ENCODE results near the gene RPE65.
"Not testable (repeated sequence)": the region's sequence is repeated elsewhere in the genome, so short reads cannot be mapped to it uniquely, and the experiment has no call there.

Gene RPE65

GRCh38 chr1:68449901-68450300 is at the start of gene RPE65:
Gene RPE65, minus strand, starts transcription at chr1:68449954. Its CDS starts 49 bp downstream, at chr1:68449905.
- DNase-seq (ENCODE audit: low read depth): no peak

GRCh38 chr1:68497358-68497698 is 47.6 kb upstream of the RPE65 start:
- no peak for DNase-seq (ENCODE audit: low read depth)

GRCh38 chr1:68496680-68497357 is 47.1 kb upstream of the RPE65 start, which contains the start of gene DEPDC1:
Gene DEPDC1, minus strand, starts transcription at chr1:68497082. Its CDS starts 83 bp downstream, at chr1:68496999.
- DNase-seq (ENCODE audit: low read depth): peak; percentile 94

- peak; percentile 7 for DNase-seq (ENCODE audit: low read depth)
Measured at GRCh38 chr1:68495968-68496679, 46.4 kb upstream of the RPE65 start.

GRCh38 chr1:68495532-68495931 is 45.8 kb upstream of the RPE65 start:
- no peak for DNase-seq (ENCODE audit: low read depth)

- no peak for DNase-seq (ENCODE audit: low read depth)
Measured at GRCh38 chr1:68493193-68493592, 43.4 kb upstream of the RPE65 start.

- DNase-seq (ENCODE audit: low read depth): not testable (repeated sequence)
Measured at GRCh38 chr1:68492255-68492654, 42.5 kb upstream of the RPE65 start.

GRCh38 chr1:68490046-68490651 is 40.4 kb upstream of the RPE65 start:
- no peak for DNase-seq (ENCODE audit: low read depth)

- DNase-seq (ENCODE audit: low read depth): no peak
Measured at GRCh38 chr1:68485431-68486022, 35.8 kb upstream of the RPE65 start.

- DNase-seq (ENCODE audit: low read depth): no peak
Measured at GRCh38 chr1:68484618-68485017, 34.9 kb upstream of the RPE65 start.

GRCh38 chr1:68481041-68481440 is 31.3 kb upstream of the RPE65 start:
- DNase-seq (ENCODE audit: low read depth): peak; percentile 15

GRCh38 chr1:68479501-68479900 is 29.7 kb upstream of the RPE65 start:
- DNase-seq (ENCODE audit: low read depth): no peak

- DNase-seq (ENCODE audit: low read depth): no peak
Measured at GRCh38 chr1:68478662-68479061, 28.9 kb upstream of the RPE65 start.

- not testable (repeated sequence) for DNase-seq (ENCODE audit: low read depth)
Measured at GRCh38 chr1:68476626-68477025, 26.9 kb upstream of the RPE65 start.

- no peak for DNase-seq (ENCODE audit: low read depth)
Measured at GRCh38 chr1:68473060-68473459, 23.3 kb upstream of the RPE65 start.

GRCh38 chr1:68470388-68470970 is 20.7 kb upstream of the RPE65 start:
- DNase-seq (ENCODE audit: low read depth): peak; percentile 27

- no peak for DNase-seq (ENCODE audit: low read depth)
Measured at GRCh38 chr1:68464891-68465290, 15.1 kb upstream of the RPE65 start.

- DNase-seq (ENCODE audit: low read depth): no peak
Measured at GRCh38 chr1:68460935-68461334, 11.2 kb upstream of the RPE65 start.

GRCh38 chr1:68459796-68460195 is 10.0 kb upstream of the RPE65 start:
- DNase-seq (ENCODE audit: low read depth): peak; percentile 55

GRCh38 chr1:68459091-68459490 is 9.3 kb upstream of the RPE65 start:
- DNase-seq (ENCODE audit: low read depth): no peak

- no peak for DNase-seq (ENCODE audit: low read depth)
Measured at GRCh38 chr1:68456202-68456601, 6.4 kb upstream of the RPE65 start.

GRCh38 chr1:68454534-68454933 is 4.8 kb upstream of the RPE65 start:
- no peak for DNase-seq (ENCODE audit: low read depth)
